Measurements from ENCODE around the gene ZNF526. TPM values are rescaled to one million over a fixed set of nuclear protein-coding genes. Genes with fewer than 3 reads are reported as not detected.

The ZNF526 gene
- total and polyA plus RNA-seq, 2 donors from 2014 or later: 2.6 to 11.6 TPM

- Histone ChIP-seq H3K27ac (ENCODE audit: low read depth in 2 of 2, low read length in 2 of 2) (no peak overlapping the region), H3K36me3 (ENCODE audit: control insufficient read depth in 2 of 3, insufficient read depth in 3 of 3, low read length in 3 of 3) (peaks cover 5 to 38% (median 26%) of the 10 kb centered on the region in 3 donors), H3K4me1 (ENCODE audit: control insufficient read depth in 2 of 3, insufficient read depth in 2 of 3, low read depth in 1 of 3, low read length in 3 of 3) (peaks cover 3 to 16% (median 15%) of the 10 kb centered on the region in 3 donors), H3K9me3 (ENCODE audit: control insufficient read depth in 2 of 3, insufficient read depth in 1 of 3, low read length in 3 of 3) (no peaks in the 10 kb centered on the region), H3K9ac (ENCODE audit: low read length in 3 of 3) (no peak overlapping the region), H3K4me3 (ENCODE audit: low read length in 3 of 3) (no peak overlapping the region), H3K27me3 (ENCODE audit: control insufficient read depth, insufficient read depth, low read length) (no peaks in the 10 kb centered on the region)
- intact Hi-C loops (cut with DNase I): no loop called here
- no peak for DNase-seq
- TF ChIP-seq CTCF (IDR thresholded peaks at IDR 0.05; ENCODE audit: borderline replicate concordance, extremely low read depth, insufficient read depth): no peak
- FAIRE-seq: no peak
Observed at GRCh38 chr19:42212886-42213285, 7.2 kb upstream of the ZNF526 start.

- H3K36me3 ChIP-seq (ENCODE audit: control insufficient read depth in 2 of 3, insufficient read depth in 3 of 3, low read length in 3 of 3): peaks cover under 1 to 19% (median 13%) of the 10 kb centered on the region in 3 donors
- intact Hi-C loops (cut with DNase I): no loop called here
- H3K27me3 ChIP-seq (ENCODE audit: control insufficient read depth, insufficient read depth, low read length): no peaks in the 10 kb centered on the region
- H3K4me1 ChIP-seq (ENCODE audit: control insufficient read depth in 2 of 3, insufficient read depth in 2 of 3, low read depth in 1 of 3, low read length in 3 of 3): peaks cover 3 to 20% (median 19%) of the 10 kb centered on the region in 3 donors
- DNase-seq (no peak), FAIRE-seq (no peak)
- no peak overlapping the region for H3K27ac ChIP-seq (ENCODE audit: low read depth in 2 of 2, low read length in 2 of 2)
- H3K4me3 ChIP-seq (ENCODE audit: low read length in 3 of 3): no peak overlapping the region
- H3K9ac ChIP-seq (ENCODE audit: low read length in 3 of 3): no peak overlapping the region
- no peaks in the 10 kb centered on the region for H3K9me3 ChIP-seq (ENCODE audit: control insufficient read depth in 2 of 3, insufficient read depth in 1 of 3, low read length in 3 of 3)
- TF ChIP-seq CTCF (IDR thresholded peaks at IDR 0.05; ENCODE audit: borderline replicate concordance, extremely low read depth, insufficient read depth): no peak
Observed at GRCh38 chr19:42214810-42215485, 5.2 kb upstream of the ZNF526 start.

- intact Hi-C loops (cut with DNase I): no loop called here
- peak overlapping the region; percentile 96 for H3K27ac ChIP-seq (ENCODE audit: low read depth in 2 of 2, low read length in 2 of 2)
- peaks cover 3 to 28% (median 19%) of the 10 kb centered on the region in 3 donors for H3K4me1 ChIP-seq (ENCODE audit: control insufficient read depth in 2 of 3, insufficient read depth in 2 of 3, low read depth in 1 of 3, low read length in 3 of 3)
- no peak for TF ChIP-seq CTCF (IDR thresholded peaks at IDR 0.05; ENCODE audit: borderline replicate concordance, extremely low read depth, insufficient read depth)
- H3K36me3 ChIP-seq (ENCODE audit: control insufficient read depth in 2 of 3, insufficient read depth in 3 of 3, low read length in 3 of 3): peaks cover 0 to 18% (median 11%) of the 10 kb centered on the region in 3 donors
- DNase-seq: peak in 4 of 5 donors; percentile 43 to 88 (median 52)
- peak overlapping the region; percentile 85 to 91 (median 86) for H3K4me3 ChIP-seq (ENCODE audit: low read length in 3 of 3)
- no peaks in the 10 kb centered on the region for H3K27me3 ChIP-seq (ENCODE audit: control insufficient read depth, insufficient read depth, low read length)
- no peak for FAIRE-seq
- H3K9ac ChIP-seq (ENCODE audit: low read length in 3 of 3): peak overlapping the region; percentile 52 to 93 (median 62)
- no peaks in the 10 kb centered on the region for H3K9me3 ChIP-seq (ENCODE audit: control insufficient read depth in 2 of 3, insufficient read depth in 1 of 3, low read length in 3 of 3)
Observed at GRCh38 chr19:42216653-42217519, 3.2 kb upstream of the ZNF526 start.
